HPDE6-E6E7 (cell line): ENCODE results near the gene EXOC5.
"Not testable (repeated sequence)": the region's sequence is repeated elsewhere in the genome, so short reads cannot be mapped to it uniquely, and the experiment has no call there.

Experiments
- DNase-seq: peaks from one replicate; pipeline ENCODE4 v3.0.0; 2011; ENCODE audit warnings: missing footprints; ENCODE audit errors: extremely low spot score

EXOC5 gene

DNA sequence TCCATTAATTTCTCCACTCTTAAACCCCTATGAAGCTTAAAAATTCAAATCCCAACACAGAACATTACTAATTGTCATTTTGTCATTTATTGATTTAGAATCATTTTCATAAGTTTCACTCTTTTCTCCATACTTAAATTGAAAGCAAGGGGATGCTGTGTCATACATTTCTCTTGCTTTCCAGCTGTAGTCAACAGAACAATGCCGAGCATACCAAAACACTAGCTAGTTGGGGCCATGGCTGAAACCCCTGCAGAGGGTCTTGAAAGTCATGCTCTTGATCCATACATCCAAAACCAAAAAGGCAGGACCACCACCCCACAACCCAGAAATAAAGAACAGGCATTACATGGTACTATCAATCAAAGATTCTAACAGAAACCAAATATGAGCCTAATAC lies 9.0 kb downstream of the EXOC5 start:
- no peak for DNase-seq

DNA sequence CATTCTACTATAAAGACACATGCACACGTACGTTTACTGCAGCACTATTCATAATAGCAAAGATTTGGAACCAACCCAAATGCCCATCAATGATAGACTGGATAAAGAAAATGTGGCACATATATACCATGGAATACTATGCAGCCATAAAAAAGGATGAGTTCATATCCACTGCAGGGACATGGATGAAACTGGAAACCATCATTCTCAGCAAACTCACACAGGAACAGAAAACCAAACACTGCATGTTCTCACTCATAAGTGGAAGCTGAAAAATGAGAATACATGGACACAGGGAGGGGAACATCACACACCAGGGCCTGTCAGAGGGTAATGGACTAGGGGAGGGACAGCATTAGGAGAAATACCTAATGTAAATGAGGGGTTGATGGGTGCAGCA lies 10.5 kb downstream of the EXOC5 start:
- not testable (repeated sequence) for DNase-seq

DNA sequence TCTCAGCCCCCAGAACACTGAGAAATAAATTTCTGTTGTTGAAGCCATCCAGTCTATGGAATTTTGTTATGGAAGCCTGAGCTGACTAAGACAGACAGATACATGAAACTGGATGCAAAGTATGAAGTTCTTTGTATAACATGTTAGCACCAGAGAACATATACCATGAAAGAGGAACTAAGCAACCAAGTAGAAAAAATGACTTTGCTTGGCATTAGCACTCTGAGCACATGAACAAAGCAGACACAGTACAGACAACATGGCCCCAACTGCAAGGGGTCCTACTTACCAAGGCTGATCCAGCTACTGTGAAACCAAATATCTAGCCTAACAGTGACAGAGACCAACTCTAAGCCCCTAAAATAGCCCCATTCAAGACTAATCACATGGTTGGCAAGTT lies 13.8 kb downstream of the EXOC5 start:
- DNase-seq, result no peak

DNA sequence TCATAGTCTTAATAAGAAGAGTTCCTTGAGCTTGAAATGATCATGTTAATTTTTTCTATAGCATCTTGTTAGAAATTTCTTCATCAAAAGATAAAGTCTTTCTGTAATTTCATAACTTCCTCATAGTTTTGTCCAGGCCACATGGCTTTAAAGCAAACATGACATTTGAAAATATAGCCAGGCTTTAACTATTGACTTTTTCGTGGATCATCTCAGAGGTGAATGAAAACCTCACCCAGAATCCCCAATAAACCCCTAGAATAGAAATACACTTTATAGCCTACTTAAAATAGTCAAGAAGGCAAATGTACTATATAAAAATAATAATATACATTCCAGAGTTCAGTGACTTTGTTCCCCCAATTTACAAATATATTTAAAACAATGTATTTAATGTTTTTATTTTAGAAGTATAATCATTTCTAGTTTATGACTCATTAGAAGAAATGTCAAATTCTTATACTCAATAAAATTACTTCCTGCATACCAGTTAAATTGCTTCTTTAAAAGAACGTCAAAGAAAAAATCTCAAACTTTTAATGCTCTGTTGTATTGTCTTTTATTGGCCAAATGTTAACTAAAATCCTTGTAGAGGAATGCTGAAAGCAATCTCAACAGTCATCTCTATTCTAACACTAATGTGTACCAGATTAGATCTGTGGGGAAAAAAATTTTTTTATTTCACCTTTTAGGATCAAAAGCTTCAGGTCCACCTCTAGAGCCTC lies 21.6 kb downstream of the EXOC5 start:
- no peak for DNase-seq

DNA sequence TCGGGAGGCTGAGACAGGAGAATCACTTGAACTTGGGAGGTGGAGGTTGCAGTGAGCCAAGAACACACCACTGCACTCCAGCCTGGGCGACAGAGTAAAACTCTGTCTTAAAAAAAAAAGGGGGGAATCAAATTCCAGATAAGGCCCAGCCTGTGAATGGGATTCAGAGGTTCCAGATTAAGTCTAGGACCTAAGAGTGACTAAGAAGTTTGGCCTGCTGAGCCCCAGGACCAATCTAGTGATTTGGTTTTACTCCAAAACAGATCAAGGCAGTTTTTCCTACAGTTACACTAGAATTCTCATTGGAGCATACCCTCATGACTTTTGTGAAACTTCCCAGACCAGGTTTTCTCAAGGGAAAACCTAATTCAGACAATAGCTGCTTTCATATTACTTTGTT lies 22.8 kb downstream of the EXOC5 start:
- DNase-seq, result no peak

DNA sequence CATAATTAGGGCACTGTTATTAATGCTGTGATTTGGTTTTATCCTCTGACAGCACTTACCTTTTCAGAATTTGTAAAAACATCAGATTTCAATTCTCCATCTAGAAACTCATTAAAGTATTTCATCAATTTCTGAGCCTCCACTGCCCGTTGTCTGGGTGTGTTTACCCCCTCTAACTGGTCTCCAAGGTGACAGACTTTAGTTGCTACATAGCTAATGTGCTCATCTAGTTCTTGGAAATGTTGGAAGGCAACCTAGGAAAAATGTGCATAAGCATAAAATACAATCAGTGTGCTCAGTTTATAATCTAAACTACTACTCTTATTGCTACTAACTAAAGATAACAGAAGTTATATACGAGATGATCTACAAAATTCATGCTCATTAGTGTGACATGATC lies 24.6 kb downstream of the EXOC5 start:
- DNase-seq, result no peak

DNA sequence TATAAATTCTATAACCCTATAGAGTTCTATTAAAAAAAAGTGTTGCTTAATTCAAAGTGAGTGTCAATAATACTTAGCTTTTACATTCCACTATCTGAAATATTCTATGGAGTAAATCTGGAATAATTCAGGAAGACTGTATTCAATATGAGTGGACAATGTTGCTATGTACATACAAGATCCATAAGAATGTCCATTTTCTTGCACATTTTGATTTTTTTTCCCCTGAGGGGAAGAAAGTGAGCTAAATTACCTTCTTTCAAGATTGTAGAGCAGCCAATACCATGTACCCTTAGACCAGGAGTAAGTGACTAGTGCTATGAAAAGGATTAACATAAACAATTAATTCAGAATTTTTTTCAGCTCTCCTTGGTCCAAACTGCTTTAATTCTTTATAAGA lies 25.4 kb downstream of the EXOC5 start:
- no peak for DNase-seq

DNA sequence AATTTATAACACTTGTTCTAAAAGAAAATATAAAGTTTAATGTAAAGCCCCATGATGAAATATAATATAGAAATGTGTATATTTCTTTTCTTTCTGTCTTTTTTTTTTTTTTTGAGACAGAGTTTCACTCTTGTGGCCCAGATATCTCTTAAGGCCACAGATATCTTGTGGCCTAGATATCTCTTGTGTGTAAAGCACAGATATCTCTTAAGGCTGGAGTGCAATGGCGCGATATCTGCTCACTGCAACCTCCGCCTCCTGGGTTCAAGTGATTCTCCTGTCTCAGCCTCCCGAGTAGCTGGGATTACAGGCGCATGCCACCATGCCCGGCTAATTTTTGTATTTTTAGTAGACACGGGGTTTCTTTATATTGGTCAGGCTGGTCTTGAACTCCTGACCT lies 28.6 kb downstream of the EXOC5 start:
- DNase-seq, result not testable (repeated sequence)

DNA sequence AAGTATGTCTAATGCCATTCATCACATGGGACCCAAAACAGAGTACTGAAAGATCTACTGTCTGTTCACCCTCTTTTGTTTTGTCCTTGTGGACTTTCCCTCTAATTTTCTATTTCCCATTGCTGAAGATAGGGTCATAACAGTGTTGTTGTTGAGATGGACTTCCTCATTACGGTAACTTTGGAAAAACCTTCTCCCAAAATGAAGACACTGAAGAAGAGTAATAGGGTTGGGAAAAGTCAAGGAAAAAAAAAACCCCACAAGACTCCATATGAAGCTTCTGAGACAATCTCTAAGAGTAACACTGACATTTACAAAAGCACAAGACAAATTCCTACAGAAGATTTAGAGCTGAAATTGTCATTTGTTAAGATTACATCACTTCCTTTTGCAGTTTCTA lies 36.7 kb downstream of the EXOC5 start:
- no peak for DNase-seq

DNA sequence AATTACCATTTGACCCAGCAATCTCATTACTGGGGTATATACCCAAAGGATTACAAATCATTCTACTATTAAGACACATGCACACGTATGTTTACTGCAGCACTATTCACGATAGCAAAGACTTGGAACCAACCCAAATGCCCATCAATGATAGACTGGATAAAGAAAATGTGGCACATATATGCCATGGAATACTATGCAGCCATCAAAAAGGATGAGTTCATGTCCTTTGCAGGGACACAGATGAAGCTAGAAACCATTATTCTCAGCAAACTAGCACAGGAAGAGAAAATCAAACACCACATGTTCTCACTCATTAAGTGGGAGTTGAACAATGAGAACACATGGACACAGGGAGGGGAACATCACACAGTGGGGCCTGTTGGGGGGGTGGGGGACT lies 40.4 kb downstream of the EXOC5 start:
- DNase-seq, result not testable (repeated sequence)

DNA sequence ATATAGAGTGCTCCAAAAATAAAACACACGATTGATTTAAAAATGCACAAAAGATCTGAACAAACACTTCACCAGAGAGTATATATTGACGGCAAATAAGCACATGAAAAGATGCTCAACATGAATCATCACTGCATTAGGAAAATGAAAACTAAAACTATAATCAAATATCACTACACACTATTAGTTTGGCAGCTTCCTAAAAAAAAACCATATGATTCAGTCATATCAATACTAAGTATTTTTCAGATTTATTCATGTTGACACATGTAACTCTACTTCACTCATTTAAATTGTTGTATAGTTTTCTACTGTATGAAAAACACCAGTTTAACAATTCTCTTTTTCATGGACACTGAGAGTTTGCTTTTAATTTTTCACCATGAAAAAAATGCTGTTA lies 41.6 kb downstream of the EXOC5 start:
- DNase-seq, result no peak

DNA sequence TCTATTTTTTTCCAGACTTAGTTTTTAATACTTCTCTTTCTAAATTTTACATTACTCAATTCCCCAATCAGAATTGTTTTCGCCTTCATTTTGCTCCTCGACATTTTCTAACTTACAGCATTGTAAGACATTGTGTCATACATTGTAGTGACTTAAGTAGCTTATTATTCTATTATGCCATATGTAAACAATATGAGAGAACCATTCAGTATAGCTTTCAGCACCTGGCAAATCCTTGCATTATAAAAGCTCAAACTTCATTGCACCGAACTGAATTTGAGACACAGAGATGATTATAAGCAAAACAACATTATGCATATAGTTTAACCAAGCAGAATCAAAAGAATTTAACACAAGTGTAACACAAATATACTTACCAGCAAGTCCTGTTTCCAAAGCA lies 46.8 kb downstream of the EXOC5 start:
- DNase-seq, result no peak

DNA sequence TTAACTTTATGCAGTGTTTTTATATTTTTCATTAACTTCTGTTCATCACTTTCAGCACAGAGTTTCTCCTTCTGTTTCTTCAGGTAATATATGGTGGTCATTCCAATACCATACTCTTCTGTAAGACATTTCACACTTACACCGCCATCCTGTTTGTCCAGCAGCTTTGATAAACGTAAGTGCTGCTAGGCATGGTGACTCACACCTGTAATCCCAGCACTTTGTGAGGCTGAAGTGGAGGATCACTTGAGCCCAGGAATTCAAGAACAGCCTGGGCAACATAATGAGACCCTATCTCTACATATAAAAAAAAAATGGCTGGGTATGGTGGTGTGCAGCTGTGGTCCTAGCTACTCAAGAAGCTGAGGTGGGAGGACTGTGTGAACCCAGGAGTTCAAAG lies 55.8 kb downstream of the EXOC5 start:
- no peak for DNase-seq

DNA sequence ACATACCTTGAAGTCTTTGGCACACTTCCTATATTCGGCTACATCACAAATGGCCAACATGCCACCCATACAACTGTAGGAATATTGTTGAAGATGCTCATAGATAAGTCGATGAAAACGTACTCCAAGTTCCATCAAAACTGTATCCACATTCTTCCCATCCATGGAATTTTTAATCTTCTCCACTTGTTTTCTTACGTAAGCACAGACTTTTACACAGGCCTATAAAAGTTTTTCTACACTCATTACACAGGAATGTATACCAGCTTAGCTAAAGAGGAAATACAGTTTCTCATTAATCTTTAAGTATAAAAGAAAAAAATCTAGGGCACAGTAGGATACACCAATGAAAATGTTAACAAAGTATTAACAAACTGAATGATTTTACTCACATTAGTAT lies 59.1 kb downstream of the EXOC5 start:
- no peak for DNase-seq

DNA sequence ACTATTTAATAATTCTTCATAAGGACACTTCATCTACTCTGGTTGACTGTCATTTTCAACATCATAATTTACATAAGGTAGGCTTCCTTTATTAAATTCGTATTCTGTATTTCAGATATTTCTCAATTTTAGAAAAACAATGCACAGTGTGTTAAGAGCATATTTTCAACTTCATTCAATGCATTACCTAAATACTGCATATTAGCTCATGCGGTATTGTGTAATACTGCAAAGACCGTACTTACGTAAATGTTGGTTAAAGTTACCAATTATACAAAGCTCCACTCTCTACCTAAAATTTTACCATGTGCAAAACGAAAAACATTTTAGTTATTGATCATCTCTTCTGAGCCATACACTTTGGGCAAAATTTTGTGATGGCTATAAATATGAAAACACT lies 62.8 kb downstream of the EXOC5 start:
- no peak for DNase-seq

DNA sequence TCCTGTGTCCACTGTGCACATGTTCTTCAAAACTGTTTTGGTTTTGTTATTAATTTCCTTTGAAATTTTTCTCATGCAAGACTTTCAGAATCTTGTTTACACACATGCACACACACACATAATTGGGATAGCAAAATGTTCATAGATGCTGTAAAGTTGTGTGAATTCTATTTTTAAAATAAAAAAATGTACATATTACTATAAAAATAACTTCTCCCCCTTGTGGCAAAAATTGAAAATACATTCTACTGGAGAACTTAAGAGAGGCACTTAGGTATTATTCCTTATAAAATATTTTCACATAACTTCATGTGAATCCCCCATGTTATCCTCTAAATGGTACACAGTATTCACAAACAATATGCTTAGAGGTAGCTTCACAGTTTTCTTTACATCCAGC lies 66.0 kb downstream of the EXOC5 start:
- DNase-seq, result not testable (repeated sequence)

DNA sequence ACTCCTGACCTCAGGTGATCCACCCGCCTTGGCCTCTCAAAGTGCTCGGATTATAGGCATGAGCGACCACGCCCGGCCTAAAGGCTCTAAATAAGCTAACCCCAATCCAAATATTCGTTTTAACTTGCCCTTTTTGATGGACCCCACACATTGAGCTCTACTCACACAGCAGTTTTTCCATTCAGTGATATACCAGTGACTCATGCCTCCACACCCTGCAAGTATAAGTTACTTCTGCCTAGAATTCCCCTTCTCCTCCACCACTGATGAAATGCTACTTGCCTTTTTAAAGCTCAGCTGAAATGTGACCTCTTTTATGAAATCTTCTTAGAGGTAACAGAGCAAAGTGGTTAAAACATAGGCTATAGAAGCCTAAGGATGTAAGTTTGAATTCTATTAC lies 68.8 kb downstream of the EXOC5 start:
- DNase-seq, result peak; percentile 26

DNA sequence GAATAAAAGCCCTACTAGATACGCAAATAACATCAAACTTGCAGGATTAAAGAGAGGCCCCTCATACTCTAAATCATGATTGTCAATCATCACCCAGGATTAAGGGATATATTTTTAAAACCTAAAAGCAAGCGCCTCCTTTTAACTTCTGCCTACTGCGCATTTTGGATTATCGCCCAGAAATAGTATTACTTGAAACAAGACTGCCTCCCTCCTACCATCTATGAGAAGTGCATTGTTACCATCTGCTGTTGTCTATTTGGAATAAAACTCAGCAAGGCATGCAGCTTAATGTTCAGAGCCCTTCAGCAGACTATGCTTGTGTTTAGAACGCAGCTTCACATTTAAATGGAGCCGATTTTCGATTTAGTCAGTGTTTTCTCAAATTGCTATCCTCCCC lies 79.6 kb downstream of the EXOC5 start:
- no peak for DNase-seq

DNA sequence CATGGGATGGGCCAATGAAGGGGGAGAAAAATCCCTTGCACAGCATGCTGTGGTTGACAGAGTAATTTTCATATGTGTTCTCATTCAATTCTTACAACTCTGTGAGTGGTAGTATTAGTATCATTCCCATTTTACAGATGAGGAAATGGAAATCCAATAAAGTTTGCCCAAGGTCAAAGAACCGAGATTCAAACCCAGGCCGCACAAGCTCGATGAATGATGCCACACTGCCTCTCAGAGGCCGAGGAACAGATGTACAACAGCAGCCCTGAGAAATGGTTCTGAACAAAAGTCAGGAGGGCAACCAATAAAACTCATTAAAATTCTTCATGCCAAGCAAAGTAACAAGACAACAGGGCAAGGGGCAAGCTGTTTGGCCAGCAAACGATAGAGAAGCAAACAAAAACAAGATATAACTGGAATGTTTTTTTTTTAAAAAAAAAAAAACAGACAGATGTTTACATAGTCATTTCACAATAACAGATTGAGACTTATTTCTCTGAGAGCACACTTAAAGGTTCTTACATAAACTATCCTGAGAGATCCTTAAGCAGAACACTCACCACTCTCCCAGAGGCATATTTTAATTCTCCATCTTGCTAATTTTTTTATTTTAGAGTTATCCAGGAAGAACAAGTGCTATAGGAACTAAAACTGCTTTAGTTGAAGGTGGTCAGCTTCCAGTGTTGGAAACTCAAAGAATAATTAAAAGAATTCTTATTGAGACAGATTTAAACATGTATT lies 85.8 kb downstream of the EXOC5 start:
- DNase-seq, result no peak

DNA sequence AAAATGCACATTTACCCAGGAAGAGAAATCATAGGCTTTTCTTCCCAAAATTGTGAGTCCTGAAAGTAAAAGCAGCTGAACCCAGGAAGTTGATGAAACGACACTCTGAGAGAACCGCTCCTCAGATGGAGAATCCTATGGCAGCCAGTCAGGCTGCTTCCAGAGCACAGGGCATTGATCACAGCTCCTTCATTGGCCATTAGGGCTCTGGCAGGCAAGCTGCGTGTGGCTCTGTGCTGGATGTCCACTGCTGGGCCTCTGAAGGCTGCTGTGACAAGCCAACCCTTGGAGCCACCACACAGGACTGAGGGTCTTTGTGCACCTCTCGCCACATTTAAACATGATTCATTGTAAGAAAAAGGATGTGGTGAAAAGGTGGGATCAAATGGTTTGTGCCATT lies 89.4 kb downstream of the EXOC5 start:
- no peak for DNase-seq

DNA sequence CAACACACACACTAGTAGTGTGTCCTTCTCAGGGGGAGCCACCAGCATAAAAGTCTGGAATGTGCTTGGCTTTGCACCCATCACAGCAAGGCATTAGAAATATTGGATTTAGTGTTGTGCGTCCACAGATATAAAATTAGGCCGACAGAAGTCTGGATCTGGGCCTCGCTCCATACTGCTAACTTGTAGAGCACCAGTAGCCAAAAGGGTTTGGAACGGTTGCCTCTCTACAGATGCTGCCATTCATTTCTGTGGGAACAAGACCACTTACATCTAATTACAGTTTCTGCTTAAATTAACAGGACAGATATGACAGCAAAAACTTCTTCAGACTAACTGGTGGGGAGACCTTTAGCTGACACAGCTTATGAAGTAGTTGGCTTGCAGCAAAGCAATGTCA lies 94.2 kb downstream of the EXOC5 start:
- no peak for DNase-seq

DNA sequence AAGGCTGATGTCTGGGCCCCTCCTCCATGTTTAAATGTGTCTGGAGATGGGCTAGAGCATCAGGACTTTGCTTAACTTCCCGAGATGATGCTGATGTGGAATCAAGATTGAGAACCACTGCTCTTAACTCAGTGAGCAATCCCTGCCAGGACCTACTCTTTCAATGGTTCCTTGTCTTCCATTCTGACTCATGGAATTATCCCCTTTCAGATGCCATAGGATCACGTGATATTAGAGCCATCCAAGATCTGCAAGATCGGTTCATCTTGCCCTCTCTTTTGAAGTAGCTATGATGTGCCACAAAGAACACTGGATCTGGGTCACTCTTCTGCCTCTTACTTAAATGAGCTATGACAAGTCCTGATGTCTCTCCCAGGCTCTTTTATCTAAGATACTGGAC lies 96.8 kb downstream of the EXOC5 start:
- DNase-seq, result no peak

DNA sequence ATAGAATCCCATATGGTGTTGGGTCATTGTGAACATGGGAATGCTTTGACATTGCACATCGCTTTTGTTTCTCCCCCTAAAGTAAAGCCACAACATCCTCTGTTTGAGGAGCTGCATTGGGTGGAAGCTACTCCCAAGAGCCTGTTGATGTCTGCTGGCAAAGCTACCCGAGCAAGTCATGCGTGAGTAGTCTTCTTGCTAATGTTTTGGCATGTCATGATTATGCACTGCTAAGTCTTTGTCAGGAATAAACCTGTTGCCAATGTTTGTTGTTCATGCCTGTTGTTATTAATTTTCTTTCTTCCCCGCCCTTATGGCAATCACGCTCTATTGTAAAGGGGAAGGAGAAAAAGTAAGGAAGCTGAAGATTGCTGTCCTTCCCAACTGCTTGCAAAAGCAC lies 97.3 kb downstream of the EXOC5 start:
- no peak for DNase-seq

DNA sequence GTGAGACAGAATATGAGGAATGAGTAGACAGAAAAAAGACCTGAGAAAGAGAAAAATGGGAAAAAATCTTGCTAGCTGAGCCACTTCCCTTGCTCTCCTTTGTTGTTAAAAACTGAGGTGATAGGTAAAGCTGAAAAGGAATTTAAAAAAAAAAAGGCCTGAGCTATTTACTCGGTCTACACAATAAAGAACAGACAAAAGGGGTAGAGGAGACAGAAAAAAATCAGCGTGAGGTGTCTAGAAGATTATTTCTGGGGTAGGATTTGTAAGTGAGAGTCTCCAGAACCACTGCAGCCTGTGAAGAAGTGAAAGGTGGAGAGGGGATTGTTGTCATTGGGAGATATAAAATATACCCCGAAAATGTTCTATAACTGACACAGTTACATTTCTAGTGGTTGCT lies 98.8 kb downstream of the EXOC5 start:
- DNase-seq, result no peak
